Fibroblast of skin of right quadriceps (primary cell): ENCODE data around the gene NEAT1.
"Not testable (repeated sequence)": the region's sequence is repeated elsewhere in the genome, so short reads cannot be mapped to it uniquely, and the experiment has no call there.

ENCODE experiments used
- DNase-seq: peaks from one replicate; pipeline ENCODE4 v3.0.0-alpha.2; 2013

The NEAT1 gene

DNA sequence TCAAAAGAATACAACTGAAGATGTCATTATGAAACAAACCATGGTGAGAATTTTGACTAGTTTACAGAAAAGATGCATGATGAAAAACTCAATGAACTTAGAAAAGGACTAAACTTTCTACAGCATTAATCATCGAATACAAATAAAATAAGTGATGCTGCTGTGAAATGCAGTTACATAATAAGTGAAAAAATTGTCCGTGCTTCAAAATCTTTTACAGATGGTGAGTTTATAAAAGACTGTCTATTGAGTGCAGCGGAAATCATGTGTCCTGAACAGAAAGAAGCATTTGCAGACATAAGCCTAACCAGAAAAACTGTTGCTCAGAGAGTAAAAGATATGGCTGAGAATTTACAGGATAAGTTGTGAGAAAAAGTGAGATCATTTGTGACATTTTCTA, 33.8 kb downstream of the NEAT1 start:
- DNase-seq = peak; percentile 58

DNA sequence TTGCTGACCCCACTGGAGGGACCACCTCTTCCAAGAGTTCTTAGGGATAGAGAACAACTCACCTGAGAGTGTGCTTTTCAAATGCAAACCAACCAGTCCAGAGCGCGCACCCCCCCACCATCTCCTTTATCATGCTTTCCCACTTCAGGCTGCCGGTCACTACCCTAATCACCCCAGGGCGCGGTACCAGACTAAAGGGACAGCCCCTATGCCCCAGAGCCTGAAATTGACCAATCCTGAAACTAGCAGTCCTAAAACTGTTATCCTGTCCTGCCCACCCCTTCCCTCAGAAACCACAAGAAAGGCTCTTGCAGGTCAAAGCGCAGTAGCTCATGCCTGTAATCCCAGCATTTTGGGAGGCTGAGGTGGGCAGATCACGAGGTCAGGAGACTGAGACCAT, 37.0 kb downstream of the NEAT1 start:
- no peak for DNase-seq

GRCh38 chr11:65465471-65465870, 42.9 kb downstream of the NEAT1 start:
- DNase-seq = not testable (repeated sequence)

DNA sequence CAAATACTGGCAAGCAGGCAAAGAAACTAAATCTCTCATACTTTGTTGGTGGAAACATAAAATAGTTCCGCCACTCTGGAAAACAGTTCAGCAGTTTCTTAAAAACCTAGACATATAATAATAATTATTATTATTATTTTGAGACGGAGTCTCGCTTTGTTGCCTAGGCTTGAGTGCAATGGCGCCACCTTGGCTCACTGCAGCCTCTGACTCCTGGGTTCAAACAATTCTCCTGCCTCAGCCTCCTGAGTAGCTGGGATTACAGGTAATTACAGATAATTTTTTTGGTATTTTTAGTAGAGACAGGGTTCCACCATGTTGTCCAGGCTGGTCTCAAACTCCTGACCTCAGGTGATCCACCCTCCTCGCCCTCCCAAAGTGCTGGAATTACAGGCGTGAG, 44.7 kb downstream of the NEAT1 start:
- not testable (repeated sequence) for DNase-seq

DNA sequence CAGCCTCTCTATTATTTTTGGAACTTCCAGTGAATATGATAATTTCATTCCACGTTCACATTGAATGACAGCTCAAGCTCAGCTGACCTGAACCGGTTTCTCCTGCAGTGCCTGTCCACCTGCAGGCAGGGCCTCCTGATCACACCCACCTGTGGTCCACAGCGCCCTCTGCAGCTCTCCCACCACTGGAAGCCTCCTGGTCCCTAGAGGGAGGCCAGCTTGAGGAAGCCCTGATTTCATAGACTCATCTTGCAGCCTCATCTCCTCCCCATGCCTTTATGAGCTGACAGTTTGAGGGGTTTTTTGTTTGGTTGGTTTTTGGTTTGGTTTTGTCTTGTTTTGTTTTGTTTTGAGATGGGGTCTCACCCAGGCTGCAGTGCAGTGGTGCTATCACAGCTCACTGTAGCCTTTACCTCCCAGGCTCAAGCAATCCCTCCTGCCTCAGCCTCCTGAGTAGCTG, 46.3 kb downstream of the NEAT1 start:
- no peak for DNase-seq

DNA sequence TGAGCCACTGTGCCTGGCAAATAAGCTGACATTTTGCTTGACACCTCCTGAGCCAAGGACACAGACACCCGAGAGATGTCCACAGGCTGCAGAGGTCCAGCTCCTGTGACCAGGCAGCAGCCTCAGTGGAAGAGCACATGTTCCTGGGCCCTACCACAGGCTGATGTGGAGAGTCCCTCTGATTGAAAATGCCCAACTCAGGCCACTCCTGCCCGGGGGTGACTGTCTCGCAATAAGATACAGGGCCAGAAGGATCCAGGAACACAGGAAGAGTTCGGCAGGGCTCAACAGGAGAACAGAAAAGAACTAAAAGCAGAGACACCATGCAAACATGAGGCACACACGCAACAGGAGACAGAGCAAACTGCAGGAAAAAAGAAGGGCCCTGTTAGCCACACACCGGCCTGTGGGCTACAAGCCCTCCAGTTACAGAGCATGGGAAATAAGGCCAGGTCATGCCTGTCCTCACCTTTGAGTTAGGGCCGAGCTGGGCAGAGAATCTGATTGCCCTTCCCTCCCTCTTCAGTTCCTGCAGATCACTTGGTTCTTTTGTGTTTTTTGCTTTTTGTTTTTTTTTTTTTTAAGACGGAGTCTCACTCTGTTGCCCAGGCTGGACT, 47.9 kb downstream of the NEAT1 start:
- no peak for DNase-seq

GRCh38 chr11:65471447-65471891, 48.9 kb downstream of the NEAT1 start:
- peak; percentile 78 for DNase-seq

GRCh38 chr11:65472588-65473277, 50.1 kb downstream of the NEAT1 start:
- DNase-seq = not testable (repeated sequence)

- DNase-seq = peak; percentile 38
These were observed 50.8 kb downstream of the NEAT1 start for GRCh38 chr11:65473278-65473860.

- DNase-seq = no peak
These were observed 52.3 kb downstream of the NEAT1 start for GRCh38 chr11:65474864-65475263.

DNA sequence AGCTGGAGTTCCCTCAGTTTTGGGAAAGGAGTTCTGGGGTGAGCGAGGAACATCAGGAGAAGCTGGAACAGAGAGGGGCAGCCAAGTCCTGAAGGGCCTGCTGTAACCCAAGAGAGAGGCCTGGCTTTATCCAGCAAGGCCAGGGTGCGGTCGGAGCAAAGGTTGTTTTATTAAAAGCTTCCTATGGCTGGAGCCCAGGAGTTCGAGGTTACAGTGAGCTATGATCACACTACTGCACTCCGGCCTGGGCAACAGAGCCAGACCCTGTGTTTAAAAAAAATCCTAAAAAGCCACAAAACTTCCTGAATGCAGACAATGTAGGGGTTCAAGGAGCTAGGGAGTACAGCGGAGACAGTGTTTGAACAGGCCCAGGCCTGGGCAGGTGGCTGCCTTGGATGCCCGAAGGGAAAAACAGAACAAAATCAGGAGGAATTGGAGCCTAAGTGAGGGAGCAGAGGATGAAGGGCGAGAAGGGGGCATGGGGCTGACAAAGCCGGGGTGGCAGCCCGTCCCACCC, 54.1 kb downstream of the NEAT1 start:
- no peak for DNase-seq

- DNase-seq = peak; percentile 95
These were observed 54.8 kb downstream of the NEAT1 start for GRCh38 chr11:65477149-65477965.

DNA sequence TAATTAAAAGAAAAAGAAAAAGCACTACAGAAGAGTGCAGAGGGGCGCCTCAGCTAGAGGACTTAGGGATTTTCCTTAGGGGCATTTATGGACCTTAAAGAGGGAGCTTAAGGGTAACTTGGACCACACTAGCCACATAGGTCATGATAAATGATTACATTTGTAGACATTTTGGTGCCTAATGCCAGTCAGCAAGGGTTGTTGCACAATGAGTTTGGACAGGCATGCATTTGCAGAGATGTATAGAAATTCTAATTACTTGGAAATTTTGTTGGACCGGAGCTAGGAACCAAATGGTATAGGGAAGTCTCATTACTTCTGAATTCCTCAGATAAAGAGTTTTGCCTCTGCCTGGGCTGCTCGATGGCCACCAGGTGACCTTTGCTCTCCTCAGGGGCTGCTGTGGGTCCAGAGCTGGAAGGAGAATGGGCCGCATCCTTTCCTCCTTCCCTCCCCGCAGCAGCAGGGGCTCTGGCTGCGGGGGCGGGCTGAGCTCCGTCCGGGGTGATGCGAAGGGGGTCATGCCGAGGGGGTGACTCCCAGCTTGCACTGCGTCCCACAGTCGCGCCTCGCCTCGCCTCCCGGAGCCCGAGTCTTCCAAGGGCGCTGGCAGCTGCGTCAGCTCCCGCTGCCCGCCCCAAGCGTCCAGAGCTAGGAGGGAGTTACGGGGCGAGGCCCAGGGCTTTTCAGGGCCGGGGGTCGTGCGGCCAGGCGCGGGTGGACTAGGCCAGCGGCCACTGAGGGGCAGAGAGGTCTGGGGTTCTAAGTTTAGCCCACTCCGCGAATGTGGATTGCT, 56.0 kb downstream of the NEAT1 start:
- DNase-seq = peak; percentile 25

DNA sequence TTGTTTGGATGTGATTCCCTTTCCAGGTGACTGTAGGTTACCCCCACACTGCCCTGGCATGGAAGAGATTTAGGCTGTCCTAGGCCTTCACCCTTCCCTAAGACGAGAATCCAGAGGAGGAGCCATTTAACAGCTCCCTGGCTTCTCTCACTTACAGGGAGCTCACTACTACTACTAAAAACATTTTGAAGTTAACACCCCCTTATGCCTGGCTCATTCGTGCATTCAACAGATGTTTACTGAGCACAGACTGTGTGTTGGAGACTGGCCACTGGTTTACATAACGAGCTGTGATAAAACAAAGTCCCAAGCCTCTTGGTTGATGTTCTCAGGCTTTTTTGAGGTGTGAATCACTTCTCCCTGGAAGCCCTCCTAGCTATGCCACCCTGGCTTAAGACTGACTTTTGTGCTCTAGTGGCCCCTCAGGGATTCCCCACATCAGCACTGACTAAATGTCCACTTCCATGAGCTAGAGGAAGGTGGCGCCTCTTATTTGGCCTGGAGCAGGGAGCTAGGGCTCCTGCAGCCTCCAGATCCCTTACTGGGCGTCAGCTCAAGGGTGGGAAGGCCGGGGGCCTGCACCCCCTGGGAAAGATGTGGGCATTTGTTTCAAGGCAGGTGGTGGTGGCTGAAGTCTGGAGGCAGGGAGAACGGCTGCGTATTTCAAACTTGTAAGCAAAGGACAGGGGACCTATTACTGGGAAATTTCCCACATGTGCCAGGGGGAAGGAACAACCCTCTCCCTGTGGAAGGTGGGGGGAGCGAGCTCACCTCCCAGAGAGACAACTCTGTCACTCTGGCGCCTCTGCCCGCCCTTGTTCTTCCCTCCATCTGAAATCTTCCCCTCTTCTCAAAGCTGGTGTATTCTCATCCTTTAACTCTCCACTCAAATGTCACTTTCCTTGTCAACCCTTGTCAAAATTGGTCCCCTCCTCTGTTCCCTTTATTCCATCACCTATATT, 56.9 kb downstream of the NEAT1 start:
- DNase-seq = peak; percentile 81

GRCh38 chr11:65482306-65482850, 59.8 kb downstream of the NEAT1 start:
- peak; percentile 46 for DNase-seq

GRCh38 chr11:65485920-65486219, 63.3 kb downstream of the NEAT1 start:
- DNase-seq = no peak

DNA sequence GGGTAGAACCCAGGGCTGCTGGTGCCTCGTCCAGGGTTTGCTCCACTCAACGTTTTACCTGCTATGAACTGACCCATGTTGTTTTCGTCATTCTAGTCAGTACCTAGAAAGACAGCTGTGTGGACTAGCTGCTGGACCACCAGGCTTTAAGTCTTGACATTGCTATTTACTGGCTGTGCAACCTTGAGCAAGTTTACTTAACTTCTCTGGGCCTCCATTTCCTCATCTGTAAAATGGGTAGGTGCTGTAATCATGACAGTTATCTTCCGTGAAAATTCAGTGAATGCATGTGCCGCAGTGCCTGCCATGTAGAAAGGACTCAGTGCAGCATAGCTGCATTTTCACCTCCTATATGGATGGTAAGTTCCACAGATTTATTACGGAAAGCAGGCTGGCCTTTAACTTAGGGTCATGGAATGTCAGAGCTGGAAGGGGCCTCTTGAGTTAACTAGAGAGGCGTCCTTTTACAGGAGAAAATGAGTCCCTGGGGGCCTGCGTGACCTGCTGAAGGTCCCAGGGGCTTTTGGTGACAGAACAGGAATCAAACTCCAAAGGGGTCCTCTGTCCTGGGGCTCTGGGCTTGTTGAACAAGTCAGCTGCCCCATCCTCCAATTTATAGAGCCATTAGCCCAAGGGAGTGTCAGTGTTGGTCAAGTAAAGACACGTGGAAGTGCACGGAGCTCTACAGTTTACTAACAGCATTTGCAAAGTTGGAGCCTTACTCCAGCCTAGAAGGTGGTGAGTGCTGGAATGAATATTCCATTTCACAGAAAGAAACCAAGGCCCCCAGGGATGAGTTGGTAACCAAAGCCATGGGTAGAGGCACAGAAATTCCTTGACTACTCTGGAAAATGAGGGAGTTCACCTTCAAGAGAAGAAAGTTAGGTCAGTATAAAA, 64.2 kb downstream of the NEAT1 start:
- DNase-seq = no peak

DNA sequence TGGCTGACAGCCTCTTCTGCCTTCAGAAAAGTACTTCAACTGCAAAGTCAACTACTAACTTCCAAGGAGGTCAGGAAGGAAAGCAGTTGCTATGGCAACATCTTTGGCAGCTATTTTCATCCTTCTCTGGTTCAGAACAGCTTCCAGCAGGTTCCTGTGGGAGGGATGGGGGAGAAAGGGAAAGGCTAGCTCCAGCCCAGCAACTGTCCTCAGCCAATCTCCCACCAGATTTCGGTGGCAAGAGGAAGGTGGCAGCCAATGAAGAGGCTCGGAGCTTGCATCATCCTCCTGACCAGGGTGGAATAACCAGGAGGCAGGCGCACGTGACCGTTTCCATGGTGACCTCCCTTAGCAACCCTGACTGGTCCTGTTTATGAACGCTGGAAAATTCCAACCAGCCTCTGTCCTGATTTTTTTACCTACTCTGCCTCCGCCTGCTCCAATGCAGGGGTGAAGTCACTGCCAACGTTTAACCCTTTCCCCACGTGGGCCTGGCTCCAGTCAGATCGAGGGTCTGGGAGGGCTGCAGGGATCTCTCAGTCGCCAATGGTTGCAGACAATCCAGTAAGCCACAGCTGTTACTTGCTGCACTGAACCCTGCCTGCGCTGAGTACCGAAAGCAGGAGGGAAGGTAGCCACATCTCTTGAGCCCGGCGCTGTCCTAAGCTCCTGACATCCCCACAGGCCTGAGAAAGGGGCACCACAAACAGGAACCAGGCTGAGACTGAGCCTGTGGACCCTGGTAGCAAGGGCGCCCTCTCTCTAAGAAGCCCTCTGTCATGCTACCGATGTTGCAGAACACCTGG, 65.1 kb downstream of the NEAT1 start:
- peak; percentile 100 for DNase-seq
